Limb (tissue), 2 donors: ENCODE results near the gene CLTA.

Source experiments
- DNase-seq, 2 donors: peaks; one replicate each; pipeline ENCODE4 v3.0.0-alpha.2; 2016; ENCODE audit errors: extremely low spot score in 2 of 2

The CLTA gene, protein sequence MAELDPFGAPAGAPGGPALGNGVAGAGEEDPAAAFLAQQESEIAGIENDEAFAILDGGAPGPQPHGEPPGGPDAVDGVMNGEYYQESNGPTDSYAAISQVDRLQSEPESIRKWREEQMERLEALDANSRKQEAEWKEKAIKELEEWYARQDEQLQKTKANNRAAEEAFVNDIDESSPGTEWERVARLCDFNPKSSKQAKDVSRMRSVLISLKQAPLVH

GRCh38 chr9:36190388-36191289 lies at the start of gene CLTA:
Gene CLTA (plus strand): TSS chr9:36190921. CDS start chr9:36191057, 136 bp downstream.
- DNase-seq, result peak; percentile 95 to 99

DNA sequence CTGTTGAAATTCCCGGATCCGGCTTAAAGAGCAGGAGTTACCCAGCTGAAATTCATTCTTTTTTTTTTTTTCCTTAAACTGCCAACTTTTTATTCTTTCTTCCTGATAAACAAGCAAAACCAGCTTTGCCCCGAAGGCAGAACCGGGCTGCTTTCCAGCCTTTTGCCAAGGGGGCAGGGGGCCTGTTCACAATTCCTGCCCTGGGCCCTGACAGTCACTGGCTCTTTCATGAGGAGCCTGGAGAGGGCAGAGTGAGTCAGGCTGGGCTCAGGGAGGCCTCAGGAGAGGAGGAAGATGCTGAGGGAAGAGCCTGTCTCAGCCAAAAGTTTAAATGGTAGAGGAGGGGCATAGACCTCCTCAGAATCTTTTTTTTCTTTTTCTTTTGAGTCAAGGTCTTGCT lies 49.4 kb upstream of the CLTA start:
- no peak for DNase-seq

- DNase-seq, result no peak
Observed at GRCh38 chr9:36141761-36142160, 49.0 kb upstream of the CLTA start.

- no peak for DNase-seq
Observed at GRCh38 chr9:36142510-36143244, 48.0 kb upstream of the CLTA start.

DNA sequence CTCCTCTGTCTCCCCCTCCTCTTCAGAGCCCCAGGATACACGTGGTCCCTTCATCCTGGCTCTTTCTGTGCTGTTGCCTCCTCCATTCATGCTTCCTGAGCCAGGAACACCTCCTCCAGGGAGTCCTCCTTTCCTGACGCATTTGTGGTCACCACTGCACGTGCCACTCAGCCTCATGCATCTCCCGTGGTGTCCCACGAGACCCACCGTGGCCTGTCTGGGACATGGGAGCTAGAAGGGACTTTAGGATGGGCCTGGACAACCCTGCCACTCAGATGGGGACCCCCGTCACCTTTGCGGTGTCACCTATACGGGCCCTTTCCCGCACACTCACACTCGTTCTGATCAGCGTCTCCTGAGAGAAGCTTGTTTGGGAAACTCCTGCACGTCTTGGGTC lies 47.5 kb upstream of the CLTA start:
- DNase-seq, result no peak

DNA sequence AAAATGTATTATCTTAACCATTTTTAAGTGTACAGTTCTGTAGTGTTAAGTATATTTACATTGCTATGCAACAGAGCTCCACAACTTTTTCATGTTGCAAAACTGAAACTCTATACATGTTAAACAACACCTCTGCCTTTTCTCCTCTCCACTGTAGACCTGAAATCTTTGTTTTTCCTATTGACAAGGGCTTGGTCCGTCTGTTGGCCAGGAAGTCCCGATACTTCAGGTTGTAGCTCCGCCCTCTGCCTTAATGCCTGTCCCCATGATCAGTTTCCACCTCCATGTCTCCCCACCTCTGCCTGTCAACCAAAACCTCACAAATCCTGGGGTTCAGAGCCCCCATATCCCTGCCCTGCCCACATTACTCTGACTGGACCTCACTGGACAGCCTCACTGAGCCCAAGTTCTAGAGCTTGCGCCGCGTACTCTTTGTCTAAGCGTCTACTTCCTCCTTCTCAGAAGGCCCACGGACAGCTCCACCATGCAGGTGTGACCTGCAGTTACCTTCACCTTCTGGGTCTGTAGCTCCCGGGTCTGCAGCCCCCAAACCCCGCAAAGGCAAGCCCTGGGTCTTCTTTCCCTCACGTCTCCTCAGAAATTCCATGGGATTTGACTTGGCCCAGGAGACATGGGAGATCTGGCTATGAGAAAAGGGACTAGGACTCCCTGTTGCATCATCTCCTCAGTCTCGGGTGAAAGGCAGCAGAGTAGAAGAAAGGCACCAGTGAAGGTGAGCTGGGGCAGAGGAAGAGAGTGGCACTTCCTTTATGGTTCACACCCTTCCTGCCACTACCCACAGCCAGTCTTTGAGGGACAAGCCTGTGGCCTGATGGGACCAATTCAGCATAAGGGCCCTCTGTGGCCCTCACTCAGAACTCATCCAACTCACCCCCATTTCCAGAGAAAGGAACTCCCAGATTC lies 46.1 kb upstream of the CLTA start:
- no peak for DNase-seq

DNA sequence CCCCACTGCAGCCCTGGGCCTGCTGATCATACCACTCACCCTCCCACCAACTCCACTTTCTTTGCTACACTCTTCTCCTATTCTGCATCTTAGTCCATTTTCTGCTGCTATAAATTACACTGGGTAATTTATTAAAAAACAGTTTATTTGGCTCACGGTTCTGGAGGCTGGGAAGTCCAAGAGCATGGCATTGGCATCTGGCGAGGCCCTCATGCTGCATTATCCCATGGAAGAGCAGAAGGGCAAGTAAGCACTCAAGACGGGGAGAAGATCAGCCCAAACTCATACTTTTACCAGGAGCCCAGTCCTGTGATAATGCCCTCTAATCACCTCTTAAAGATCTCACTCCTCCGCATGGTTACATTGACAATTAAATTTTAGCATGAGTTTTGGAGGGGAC lies 44.8 kb upstream of the CLTA start:
- DNase-seq, result no peak

GRCh38 chr9:36146651-36147050 lies 44.1 kb upstream of the CLTA start:
- DNase-seq, result no peak

DNA sequence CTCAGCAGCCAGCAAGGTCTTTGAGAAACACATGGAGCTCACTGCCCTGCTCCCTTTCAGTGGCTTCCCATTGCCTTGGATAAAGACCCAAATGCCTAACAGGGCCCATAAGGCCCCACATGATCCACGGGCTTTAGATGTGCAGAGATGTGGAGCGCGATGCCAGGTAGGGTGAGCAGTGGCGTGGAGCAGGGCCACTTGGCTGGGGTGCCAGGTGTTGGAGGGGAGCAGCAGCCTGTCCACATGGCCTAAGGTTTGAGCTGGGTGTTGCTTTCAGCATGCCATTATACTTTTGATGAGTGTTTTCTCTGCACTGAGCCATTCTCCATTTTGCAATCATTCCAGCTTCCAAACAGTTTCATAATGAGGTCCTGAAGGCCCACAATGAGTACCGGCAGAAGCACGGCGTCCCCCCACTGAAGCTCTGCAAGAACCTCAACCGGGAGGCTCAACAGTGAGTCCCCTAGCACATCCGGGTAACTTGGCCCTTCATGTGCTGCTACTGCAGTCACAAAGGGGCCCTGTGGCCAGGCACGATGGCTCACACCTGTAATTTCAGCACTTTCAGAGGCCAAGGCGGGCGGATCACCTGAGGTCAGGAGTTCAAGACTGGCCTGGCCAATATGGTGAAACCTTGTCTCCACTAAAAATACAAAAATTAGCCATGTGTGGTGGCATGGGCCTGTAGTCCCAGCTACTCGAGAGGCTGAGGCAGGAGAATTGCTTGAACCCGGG lies 43.1 kb upstream of the CLTA start:
- DNase-seq, result no peak

GRCh38 chr9:36148311-36149051 lies 42.2 kb upstream of the CLTA start:
- DNase-seq, result peak in 1 of 2 donors; percentile 74

- no peak for DNase-seq
Observed at GRCh38 chr9:36149197-36149596, 41.5 kb upstream of the CLTA start.

GRCh38 chr9:36150574-36151315 lies 40.0 kb upstream of the CLTA start:
- DNase-seq, result no peak

DNA sequence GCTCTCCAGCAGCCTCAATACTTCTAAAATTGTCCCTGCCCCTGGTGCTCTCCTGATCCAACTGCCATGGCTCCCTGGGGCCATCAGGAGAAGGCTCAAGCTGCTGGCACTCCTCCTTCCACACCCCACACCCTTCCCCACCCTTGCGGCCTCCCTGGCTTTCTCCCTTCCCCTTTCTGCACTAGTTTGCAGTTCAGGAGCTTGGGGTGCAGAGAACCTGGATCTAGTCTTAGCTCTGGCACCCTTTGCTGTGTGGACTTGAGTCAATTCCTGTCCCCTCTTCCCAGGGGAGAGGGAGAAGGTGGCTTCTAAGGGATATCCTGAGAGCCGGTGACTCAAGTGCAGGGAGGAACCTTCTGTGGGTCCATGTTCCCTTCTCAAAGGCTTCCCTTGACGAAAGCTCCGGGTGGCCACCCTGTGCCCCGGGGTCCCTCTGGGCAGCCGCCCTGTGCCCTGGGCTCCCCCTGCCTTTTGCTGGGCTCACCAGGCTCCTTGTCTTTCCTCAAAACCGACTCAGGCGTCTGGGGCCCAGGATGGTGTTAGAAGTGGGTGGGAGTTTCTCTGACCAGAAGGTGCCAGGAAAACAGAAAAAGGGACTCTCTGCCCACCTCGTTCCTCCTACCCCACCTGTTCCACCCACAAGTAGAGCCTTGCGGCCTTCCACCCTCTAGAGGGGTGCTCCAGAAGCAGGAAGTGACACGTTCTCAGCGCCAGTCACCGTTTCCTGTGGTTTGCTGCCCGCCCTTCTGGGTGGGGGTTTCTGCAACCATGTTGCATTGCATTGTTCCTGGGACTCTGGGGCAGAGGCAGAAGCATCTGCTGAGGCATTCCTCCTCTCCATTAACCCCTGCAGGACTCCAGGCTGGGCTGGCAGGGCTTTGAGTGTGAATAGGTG lies 39.2 kb upstream of the CLTA start:
- DNase-seq, result no peak

DNA sequence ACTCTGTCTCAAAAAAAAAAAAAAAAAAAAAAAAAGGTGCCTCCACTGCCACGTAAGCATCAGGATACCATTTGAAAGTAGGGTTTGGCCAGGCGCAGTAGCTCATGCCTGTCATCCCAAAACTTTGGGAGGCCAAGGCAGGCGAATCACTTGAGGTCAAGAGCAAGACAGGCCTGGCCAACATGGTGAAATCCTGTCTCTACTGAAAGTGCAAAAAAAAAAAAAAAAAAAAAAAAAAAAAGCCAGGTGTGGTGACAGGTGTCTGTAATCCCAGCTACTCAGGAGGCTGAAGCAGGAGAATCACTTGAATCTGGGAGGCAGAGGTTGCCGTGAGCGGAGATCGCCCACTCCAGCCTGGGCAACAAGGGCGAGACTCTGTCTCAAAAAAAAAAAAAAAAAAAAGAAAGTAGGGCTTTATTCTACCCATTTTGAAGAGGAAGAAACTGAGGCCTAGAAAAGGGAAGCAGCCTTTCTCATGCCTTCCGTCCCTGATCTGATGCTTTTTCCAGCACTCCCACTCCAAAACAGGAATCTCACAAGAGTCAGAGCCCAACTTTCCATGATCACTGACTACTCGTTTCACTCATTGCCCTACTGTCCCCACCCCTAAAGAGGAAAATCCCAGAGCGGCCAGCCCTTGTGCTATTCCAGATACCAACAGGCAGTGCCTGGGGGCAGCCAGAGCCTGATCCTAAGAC lies 37.8 kb upstream of the CLTA start:
- no peak for DNase-seq

DNA sequence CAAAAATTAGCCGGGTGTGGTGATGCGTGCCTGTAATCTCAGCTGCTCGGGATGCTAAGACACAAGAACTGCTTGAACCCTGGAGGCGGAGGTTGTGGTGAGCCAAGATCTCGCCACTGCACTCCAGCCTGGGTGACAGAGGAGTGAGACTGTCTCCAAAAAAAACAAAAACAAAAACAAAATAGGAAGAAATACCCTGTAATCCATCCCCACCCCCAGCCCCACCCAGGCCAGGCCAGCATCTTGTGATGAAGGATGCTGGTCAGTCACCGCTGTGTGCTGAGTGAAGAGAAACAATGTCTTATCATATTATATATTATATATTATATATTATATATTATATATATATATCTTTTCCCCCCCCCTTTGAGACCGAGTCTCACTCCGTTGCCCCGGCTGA lies 37.0 kb upstream of the CLTA start:
- DNase-seq, result no peak

DNA sequence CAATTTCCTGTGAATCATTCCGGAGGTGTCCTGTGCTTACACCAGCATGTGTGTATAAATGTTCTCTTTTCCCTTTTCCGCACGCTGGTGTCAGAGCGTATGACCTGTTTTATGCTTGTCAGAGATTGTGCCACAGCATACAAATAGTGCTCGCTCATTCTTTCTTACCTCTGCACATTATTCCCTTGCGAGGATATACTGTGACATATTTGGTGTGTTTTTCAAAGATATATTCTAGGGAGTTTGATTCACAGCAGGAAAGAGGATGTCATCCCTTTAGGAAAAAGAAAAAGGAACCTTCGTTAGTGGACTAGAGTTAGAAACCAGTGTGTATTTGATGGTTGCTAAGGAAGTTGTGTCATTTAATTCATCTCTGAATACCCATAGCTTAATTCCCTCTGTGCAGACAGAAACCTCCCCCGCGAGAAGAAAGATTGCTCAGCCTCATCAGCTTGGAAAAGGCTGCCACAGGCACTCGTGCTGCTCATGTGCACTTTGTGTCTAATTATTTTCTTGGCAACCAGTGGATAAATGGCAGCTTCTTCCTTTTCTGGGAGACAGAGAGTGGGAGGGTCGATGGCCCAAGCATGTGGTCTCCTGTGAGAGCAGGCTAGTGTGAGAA lies 36.3 kb upstream of the CLTA start:
- DNase-seq, result peak in 1 of 2 donors; percentile 51

GRCh38 chr9:36156116-36156515 lies 34.6 kb upstream of the CLTA start:
- DNase-seq, result no peak
